Mammary epithelial cell (primary cell): ENCODE results near the gene JTB.

Experiments
- CTCF ChIP-seq, 2 donors: IDR thresholded peaks in 1 of 2; conservative IDR thresholded peaks in 1 of 2; 2 replicates each; pipeline ENCODE4 v1.5.1; 2011 to 2012; ENCODE audit warnings: inconsistent platforms in 2 of 2, low read length in 2 of 2, mild to moderate bottlenecking in 2 of 2, control low read depth in 1 of 2, low read depth in 1 of 2; ENCODE audit not compliant: insufficient read depth in 1 of 2; ENCODE audit errors: extremely low read depth in 1 of 2
- EZH2 ChIP-seq: IDR thresholded peaks from 2 replicates; pipeline ENCODE4 v1.6.1; 2012; ENCODE audit warnings: low read length, inconsistent platforms, borderline replicate concordance

- no peak for TF ChIP-seq CTCF (conservative IDR thresholded peaks at IDR 0.05 in 1 of 2, IDR thresholded peaks at IDR 0.05 in 1 of 2; ENCODE audit: extremely low read depth in 1 of 2, insufficient read depth in 1 of 2, low read depth in 1 of 2, low read length in 2 of 2)
- TF ChIP-seq EZH2: no peak
Measured at GRCh38 chr1:153985941-153986761, 8.7 kb upstream of the JTB start, which contains the start of gene RAB13.
